Measurements from ENCODE around the gene HTR4.

Gene HTR4

GRCh38 chr5:148666353-148666752 is 12.0 kb upstream of the HTR4 start:
- Histone ChIP-seq H3K4me3 (ENCODE audit: low read depth in 1 of 2, low read length in 2 of 2) (no peak overlapping the region), H3K4me2 (ENCODE audit: insufficient read depth, low read length) (no peak overlapping the region), H3K9ac (ENCODE audit: low read depth, low read length) (no peak overlapping the region), H3K27ac (ENCODE audit: low read length) (no peak overlapping the region), H3K36me3 (ENCODE audit: insufficient read depth, low read length) (no peaks in the 10 kb centered on the region), H3K79me2 (ENCODE audit: insufficient read depth, low read length) (no peaks in the 10 kb centered on the region), H3K9me3 (ENCODE audit: insufficient read depth, low read length, severe bottlenecking) (no peaks in the 10 kb centered on the region), H2AFZ (ENCODE audit: low read depth, low read length) (no peak overlapping the region), H3K4me1 (ENCODE audit: insufficient read depth, low read length) (no peaks in the 10 kb centered on the region), H4K20me1 (ENCODE audit: insufficient read depth, low read length) (no peaks in the 10 kb centered on the region), H3K27me3 (ENCODE audit: insufficient read depth, low read length, poor library complexity) (no peaks in the 10 kb centered on the region)
- no peak for DNase-seq
- TF ChIP-seq EZH2 (IDR thresholded peaks at IDR 0.05; ENCODE audit: borderline replicate concordance, low read depth, low read length, severe bottlenecking) (no peak), CTCF (IDR thresholded peaks at IDR 0.05; ENCODE audit: borderline replicate concordance, extremely low read depth, low read length, poor library complexity, severe bottlenecking) (no peak)
- ATAC-seq (ENCODE audit: insufficient read depth, low read depth): no peak

GRCh38 chr5:148665431-148665830 is 11.1 kb upstream of the HTR4 start:
- Histone ChIP-seq H3K9ac (ENCODE audit: low read depth, low read length) (no peak overlapping the region), H3K4me1 (ENCODE audit: insufficient read depth, low read length) (no peaks in the 10 kb centered on the region), H3K4me2 (ENCODE audit: insufficient read depth, low read length) (no peak overlapping the region), H2AFZ (ENCODE audit: low read depth, low read length) (no peak overlapping the region), H3K27me3 (ENCODE audit: insufficient read depth, low read length, poor library complexity) (no peaks in the 10 kb centered on the region), H4K20me1 (ENCODE audit: insufficient read depth, low read length) (no peaks in the 10 kb centered on the region), H3K4me3 (ENCODE audit: low read depth in 1 of 2, low read length in 2 of 2) (no peak overlapping the region), H3K27ac (ENCODE audit: low read length) (no peak overlapping the region), H3K9me3 (ENCODE audit: insufficient read depth, low read length, severe bottlenecking) (no peaks in the 10 kb centered on the region), H3K79me2 (ENCODE audit: insufficient read depth, low read length) (no peaks in the 10 kb centered on the region), H3K36me3 (ENCODE audit: insufficient read depth, low read length) (no peaks in the 10 kb centered on the region)
- ATAC-seq (ENCODE audit: insufficient read depth, low read depth) (no peak), DNase-seq (no peak)
- TF ChIP-seq CTCF (IDR thresholded peaks at IDR 0.05; ENCODE audit: borderline replicate concordance, extremely low read depth, low read length, poor library complexity, severe bottlenecking) (no peak), EZH2 (IDR thresholded peaks at IDR 0.05; ENCODE audit: borderline replicate concordance, low read depth, low read length, severe bottlenecking) (no peak)

- Histone ChIP-seq H3K27ac (ENCODE audit: low read length) (no peak overlapping the region), H3K9me3 (ENCODE audit: insufficient read depth, low read length, severe bottlenecking) (no peaks in the 10 kb centered on the region), H4K20me1 (ENCODE audit: insufficient read depth, low read length) (no peaks in the 10 kb centered on the region), H2AFZ (ENCODE audit: low read depth, low read length) (no peak overlapping the region), H3K4me3 (ENCODE audit: low read depth in 1 of 2, low read length in 2 of 2) (no peak overlapping the region), H3K36me3 (ENCODE audit: insufficient read depth, low read length) (no peaks in the 10 kb centered on the region), H3K27me3 (ENCODE audit: insufficient read depth, low read length, poor library complexity) (no peaks in the 10 kb centered on the region), H3K9ac (ENCODE audit: low read depth, low read length) (no peak overlapping the region), H3K79me2 (ENCODE audit: insufficient read depth, low read length) (no peaks in the 10 kb centered on the region), H3K4me1 (ENCODE audit: insufficient read depth, low read length) (no peaks in the 10 kb centered on the region), H3K4me2 (ENCODE audit: insufficient read depth, low read length) (no peak overlapping the region)
- DNase-seq (no peak), ATAC-seq (ENCODE audit: insufficient read depth, low read depth) (no peak)
- TF ChIP-seq EZH2 (IDR thresholded peaks at IDR 0.05; ENCODE audit: borderline replicate concordance, low read depth, low read length, severe bottlenecking) (no peak), CTCF (IDR thresholded peaks at IDR 0.05; ENCODE audit: borderline replicate concordance, extremely low read depth, low read length, poor library complexity, severe bottlenecking) (no peak)
Observed at GRCh38 chr5:148663509-148663908, 9.2 kb upstream of the HTR4 start.

- H3K27ac ChIP-seq (ENCODE audit: low read length): no peak overlapping the region
- H2AFZ ChIP-seq (ENCODE audit: low read depth, low read length): no peak overlapping the region
- H3K36me3 ChIP-seq (ENCODE audit: insufficient read depth, low read length): no peaks in the 10 kb centered on the region
- no peaks in the 10 kb centered on the region for H3K79me2 ChIP-seq (ENCODE audit: insufficient read depth, low read length)
- no peak overlapping the region for H3K4me2 ChIP-seq (ENCODE audit: insufficient read depth, low read length)
- H3K9ac ChIP-seq (ENCODE audit: low read depth, low read length): no peak overlapping the region
- no peaks in the 10 kb centered on the region for H3K27me3 ChIP-seq (ENCODE audit: insufficient read depth, low read length, poor library complexity)
- no peaks in the 10 kb centered on the region for H4K20me1 ChIP-seq (ENCODE audit: insufficient read depth, low read length)
- no peak for TF ChIP-seq CTCF (IDR thresholded peaks at IDR 0.05; ENCODE audit: borderline replicate concordance, extremely low read depth, low read length, poor library complexity, severe bottlenecking)
- no peak for TF ChIP-seq EZH2 (IDR thresholded peaks at IDR 0.05; ENCODE audit: borderline replicate concordance, low read depth, low read length, severe bottlenecking)
- no peak overlapping the region for H3K4me3 ChIP-seq (ENCODE audit: low read depth in 1 of 2, low read length in 2 of 2)
- ATAC-seq (ENCODE audit: insufficient read depth, low read depth) (no peak), DNase-seq (no peak)
- H3K9me3 ChIP-seq (ENCODE audit: insufficient read depth, low read length, severe bottlenecking): no peaks in the 10 kb centered on the region
- H3K4me1 ChIP-seq (ENCODE audit: insufficient read depth, low read length): no peaks in the 10 kb centered on the region
Observed at GRCh38 chr5:148660346-148660660, 6.0 kb upstream of the HTR4 start.
